ENCODE results near the gene IGFBP3.

The IGFBP3 gene

DNA sequence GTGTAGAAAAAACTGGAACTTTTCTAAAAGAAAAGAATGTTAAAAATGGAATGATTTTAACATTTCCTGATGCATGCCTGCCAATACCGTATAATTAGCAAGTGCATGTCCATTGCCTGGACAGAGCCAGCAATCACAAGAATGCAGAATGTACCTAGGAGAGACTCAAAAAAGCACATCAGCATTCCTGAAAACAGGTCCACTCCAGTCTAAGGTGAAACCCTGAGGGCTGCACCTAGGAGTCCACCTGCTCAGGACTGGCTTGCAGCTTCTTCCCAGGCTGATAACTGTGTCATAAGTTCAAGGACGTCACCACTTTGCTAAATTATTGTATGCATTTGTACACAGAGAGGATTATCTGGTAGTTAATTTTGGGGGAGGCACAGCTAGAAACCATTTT, 53.6 kb downstream of the IGFBP3 start:
- no peak for DNase-seq

DNA sequence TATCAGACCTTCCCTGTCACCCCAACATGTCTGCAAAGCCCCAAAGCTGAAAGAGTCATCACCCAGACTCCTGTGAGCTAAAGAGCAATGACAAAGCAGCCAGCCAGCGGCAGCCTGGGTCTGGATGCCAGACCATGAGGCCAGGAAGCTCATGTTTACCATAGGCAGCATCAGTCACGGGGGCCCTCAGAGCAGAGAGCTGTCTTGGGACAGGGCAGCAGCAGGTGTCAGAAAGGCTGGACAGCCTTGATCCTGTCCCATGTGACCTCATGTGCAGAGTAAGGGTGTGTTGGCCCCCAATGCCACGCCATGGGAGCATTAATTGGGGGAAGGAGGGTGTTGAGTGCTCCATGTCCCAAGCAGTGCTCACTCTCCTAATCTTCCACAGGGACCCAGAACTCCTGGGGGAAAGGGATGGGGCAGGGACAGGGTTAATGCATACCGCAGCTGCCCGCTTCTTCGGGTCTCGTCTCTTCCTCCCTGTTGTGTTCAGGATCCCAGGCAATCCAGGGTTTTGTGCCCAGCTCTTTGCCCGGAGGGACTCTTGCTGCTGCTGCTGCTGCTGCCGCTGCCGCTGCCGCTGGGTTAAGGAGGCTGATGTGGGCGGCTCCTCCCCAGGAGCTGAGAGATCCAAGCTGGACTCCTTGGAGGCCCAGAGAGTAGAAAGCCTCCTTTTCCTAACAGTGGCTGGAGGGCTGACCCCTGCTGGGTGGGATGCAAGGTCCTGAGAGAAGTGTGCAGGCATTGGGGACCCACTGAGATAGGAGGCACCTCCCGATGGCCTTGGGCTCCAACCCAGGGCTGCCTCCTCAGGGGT, 55.3 kb downstream of the IGFBP3 start:
- DNase-seq = no peak

DNA sequence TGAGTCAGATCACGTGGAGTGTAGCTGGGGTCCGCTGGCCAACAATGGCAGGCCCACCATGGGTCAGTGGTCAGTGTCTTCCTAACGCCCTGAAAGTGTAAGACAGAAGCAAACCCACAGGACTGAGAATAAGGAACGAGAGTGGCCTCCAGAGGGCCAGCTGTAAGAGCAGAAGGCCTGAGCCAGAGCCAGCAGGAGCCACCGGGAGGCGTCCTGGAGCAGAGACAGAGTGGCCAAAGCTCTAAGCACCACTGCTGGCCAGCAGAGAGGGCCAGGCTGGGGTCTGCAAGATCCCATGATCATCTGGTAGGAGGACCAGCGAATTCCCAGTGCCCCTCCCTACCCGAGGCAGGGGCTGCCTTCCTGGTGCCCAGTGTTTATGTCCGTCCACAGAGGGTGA, 57.4 kb downstream of the IGFBP3 start:
- DNase-seq = no peak
